GM08714 (cell line): ENCODE data around the gene SRPRB.

ENCODE experiments used
- H3K4me3 ChIP-seq: fragments of 200-500 bp; sonication (Bioruptor generic); 2 replicates; pipeline ENCODE4 v1.5.1; 2014; ENCODE audit warnings: mild to moderate bottlenecking, low read length, inconsistent platforms
- ZNF274 ChIP-seq: IDR thresholded peaks from 2 replicates; pipeline ENCODE4 v1.6.1; 2012; ENCODE audit warnings: mild to moderate bottlenecking, low read depth, low read length

Gene SRPRB

GRCh38 chr3:133827684-133828083, 22.1 kb downstream of the SRPRB start:
- no peak overlapping the region for H3K4me3 ChIP-seq
- no peak for TF ChIP-seq ZNF274

GRCh38 chr3:133828576-133829309, 23.1 kb downstream of the SRPRB start:
- TF ChIP-seq ZNF274: no peak
- no peak overlapping the region for H3K4me3 ChIP-seq

- TF ChIP-seq ZNF274: no peak
- H3K4me3 ChIP-seq: no peak overlapping the region
Observed at GRCh38 chr3:133829310-133829707, 23.7 kb downstream of the SRPRB start.

GRCh38 chr3:133830071-133830470, 24.5 kb downstream of the SRPRB start:
- TF ChIP-seq ZNF274: no peak

GRCh38 chr3:133831966-133832801, 26.6 kb downstream of the SRPRB start:
- H3K4me3 ChIP-seq: no peak overlapping the region
- no peak for TF ChIP-seq ZNF274

More at GRCh38 chr3:133830071-133830470, 24.5 kb downstream of the SRPRB start:
- no peak overlapping the region for H3K4me3 ChIP-seq

- no peak for TF ChIP-seq ZNF274
- H3K4me3 ChIP-seq: no peak overlapping the region
Observed at GRCh38 chr3:133832802-133833144, 27.2 kb downstream of the SRPRB start.

- H3K4me3 ChIP-seq: no peak overlapping the region
- TF ChIP-seq ZNF274: no peak
Observed at GRCh38 chr3:133833267-133833666, 27.7 kb downstream of the SRPRB start.

- H3K4me3 ChIP-seq: no peak overlapping the region
- no peak for TF ChIP-seq ZNF274
Observed at GRCh38 chr3:133833880-133834620, 28.4 kb downstream of the SRPRB start.

GRCh38 chr3:133834621-133835417, 29.2 kb downstream of the SRPRB start:
- no peak overlapping the region for H3K4me3 ChIP-seq
- no peak for TF ChIP-seq ZNF274

- no peak for TF ChIP-seq ZNF274
- no peak overlapping the region for H3K4me3 ChIP-seq
Observed at GRCh38 chr3:133835418-133835743, 29.8 kb downstream of the SRPRB start.

GRCh38 chr3:133835961-133836360, 30.3 kb downstream of the SRPRB start:
- no peak overlapping the region for H3K4me3 ChIP-seq
- no peak for TF ChIP-seq ZNF274

GRCh38 chr3:133836497-133837158, 31.0 kb downstream of the SRPRB start:
- no peak for TF ChIP-seq ZNF274
- H3K4me3 ChIP-seq: no peak overlapping the region

GRCh38 chr3:133837487-133838295, 32.1 kb downstream of the SRPRB start:
- TF ChIP-seq ZNF274: no peak
- H3K4me3 ChIP-seq: no peak overlapping the region
